ENCODE measurements around the gene CTNNBL1.

Gene CTNNBL1

DNA sequence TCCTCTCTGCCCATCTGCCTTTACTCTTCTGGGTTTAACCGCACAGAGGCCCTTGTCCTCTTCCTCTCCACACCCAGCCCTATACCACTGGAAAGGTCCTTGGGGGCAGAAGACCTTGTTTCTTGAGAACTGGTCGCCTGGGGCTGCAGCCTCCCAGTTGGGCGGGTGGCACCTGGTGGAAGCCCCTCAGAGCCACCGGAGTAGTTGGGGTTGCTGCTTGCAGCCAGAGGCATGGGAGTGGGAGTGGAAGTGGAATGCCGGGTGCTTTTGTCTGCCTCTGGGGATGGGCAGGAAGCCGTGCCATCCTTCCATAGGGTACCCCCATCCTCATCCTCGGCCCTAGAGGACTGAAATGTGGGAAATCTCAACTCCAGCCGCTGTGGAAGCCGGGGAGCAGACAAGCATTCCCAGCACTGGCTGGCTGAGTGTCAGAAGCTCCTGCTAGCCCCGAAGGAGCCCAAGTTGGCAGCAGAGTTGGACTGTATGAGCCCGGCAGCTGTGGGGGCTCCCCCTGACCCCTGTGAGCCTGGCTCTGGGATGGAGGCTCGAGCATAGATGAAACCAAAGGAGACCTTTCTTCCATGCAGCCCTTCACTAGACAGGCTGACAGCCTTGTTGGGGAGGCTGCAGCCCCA lies 210.3 kb downstream of the CTNNBL1 start:
- DNase-seq = no peak

DNA sequence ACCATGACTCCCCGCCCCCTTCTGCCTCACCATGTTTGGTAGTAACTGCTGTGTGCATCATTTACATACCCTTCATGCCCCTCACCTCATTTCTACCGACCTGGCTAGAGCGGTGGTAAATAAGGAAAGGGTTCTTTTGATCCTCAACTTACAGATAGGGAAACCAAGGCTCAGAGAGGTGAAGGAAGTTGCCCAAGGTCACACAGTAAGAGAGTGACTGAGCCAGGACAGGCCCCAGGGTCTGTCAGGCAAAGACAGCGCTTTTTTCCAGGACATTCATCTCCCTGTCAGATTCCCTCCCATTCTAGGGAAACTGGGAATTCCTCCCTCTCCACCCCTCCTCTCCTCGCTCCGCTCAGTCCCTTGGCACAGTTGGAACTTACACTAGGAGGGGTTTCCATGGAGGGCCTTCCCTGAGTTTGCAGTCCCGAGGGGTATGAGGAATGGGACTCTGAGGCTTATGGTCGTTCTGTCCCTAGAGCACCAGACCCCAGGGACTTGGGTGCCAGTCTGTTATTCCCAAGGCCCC lies 211.1 kb downstream of the CTNNBL1 start:
- DNase-seq = no peak

DNA sequence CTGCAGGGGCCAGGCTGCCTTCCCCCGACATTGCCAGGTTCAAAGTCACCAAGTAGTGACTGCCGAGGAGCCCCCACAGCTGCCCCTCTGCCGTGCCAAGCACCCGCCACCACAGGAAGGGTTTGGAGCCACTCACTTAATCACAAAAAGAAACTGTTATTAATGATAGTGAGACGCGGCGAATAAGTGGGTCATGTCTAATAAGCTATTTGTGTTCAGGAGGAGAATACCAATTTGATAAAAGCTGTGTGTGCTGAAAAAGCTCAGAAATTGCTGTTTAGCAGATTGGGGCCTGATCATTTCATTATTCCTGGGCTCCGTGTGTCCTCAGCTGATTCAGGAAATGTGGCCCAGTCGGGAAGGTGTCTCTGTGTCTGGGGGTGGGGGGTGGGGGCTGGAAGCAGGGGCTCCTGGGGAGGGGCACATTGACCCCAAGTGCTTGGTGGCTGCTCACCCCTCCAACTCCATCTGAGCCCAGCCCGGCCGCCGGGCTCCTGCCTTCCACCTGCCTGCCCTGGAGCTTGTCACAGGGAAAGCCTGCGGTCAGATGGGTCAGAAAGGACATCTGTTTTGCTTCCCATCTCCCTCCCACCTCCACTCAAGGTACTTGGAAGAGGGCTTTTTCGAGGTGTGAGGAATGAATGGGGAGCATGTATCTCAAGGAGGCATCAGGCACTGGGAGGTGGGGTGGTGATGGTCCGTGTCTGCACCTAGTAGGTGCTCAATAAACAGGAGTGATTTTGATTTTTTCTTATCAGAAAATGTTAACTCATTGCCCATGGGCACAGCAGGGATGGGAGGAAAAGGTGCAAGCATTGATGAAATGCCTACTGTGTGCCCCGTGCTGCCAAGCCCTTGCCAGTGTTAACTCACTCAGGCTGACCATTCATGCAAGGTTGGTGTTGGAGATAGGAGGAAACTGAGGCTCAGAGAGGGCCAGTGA lies 212.1 kb downstream of the CTNNBL1 start:
- no peak for DNase-seq

DNA sequence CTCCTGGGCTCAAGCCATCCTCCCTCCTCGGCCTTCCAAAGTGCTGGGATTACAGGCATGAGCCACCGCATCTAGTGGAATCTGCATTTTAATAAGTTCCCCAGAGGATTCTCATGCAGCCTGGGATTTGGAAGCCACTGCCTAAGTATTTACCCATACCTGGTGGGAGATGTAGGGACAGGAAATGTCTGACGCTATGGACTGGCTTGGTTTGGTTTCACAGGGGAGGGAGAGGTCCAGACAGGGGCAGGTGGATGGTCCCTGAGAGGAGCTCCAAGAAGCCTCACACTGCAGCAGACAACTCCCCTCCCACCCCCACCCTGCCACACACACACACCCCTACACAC lies 213.5 kb downstream of the CTNNBL1 start:
- no peak for DNase-seq

DNA sequence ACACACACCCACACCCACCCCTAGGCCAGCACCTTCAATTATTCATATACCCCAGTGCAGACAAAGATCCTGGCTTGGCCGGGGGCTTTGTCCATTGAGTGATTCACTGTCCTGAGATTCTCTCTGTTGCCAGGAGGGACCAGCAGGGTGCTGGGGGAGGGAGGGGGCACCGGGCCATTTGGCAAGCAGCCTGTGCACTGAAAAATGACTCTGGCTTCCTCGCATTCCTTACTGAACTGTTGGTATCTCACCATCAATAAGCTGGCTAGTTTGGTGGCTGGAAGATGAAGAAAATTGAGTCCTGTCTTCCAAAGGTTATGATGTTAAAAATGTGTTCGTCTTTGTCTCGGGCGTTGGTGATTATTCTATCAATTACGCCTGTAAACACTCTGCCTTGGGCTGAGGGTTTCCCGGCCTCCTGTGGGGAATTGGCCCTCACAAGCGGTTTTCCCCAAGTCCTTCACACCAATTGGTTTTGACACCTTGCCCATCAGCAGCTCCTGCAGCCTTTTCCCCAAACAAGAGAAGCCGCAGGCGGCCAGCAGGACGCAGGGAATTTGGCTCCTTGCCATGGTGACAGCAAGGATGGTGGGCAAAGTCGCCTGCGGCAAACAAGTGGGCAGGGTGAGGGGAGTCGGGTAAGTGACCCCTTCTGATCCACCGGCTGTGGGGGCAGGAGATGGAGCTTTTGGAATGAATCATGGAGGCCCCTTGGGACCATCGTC lies 214.0 kb downstream of the CTNNBL1 start:
- peak; percentile 43 to 46 for DNase-seq

DNA sequence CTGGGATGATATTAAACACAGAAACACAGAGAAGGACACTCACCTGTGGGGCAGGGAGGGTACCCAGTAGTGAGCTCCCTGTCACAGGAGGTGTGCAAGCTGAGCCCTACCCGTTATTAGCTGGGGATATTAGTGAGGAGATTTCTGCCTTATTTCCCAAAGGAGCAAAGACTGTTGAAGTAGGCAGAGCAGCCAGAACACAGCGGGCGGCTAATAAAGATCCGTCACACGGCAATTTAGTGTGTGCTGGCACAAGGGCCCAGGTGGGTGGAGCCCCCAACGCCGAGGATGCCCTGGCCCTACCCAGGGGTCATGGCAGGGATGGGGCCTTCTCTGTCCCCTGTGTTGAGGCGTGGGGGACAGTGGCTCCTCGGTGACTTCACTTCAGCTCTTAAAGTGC lies 217.4 kb downstream of the CTNNBL1 start:
- no peak for DNase-seq

DNA sequence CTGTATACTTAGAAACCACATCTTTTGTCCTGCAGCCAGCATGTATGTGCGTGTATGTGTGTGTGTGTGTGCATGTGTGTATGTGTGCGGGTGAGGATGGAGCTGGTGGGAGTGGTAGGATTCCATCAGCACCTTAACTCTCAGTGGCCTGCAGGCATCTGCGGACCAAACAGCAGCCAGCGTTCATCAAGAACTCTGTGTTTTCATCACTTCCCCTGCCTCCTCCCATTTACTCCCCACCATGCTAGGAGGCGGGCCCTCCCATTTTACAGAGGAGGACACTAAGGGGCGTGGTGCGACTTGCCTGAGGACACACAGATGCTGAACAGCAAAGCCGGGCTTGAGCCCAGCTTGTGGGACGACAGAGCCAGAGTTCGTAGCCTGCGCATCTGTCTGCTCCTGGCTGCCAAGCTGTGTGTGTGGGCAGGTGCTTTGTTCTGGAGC lies 218.0 kb downstream of the CTNNBL1 start:
- no peak for DNase-seq

DNA sequence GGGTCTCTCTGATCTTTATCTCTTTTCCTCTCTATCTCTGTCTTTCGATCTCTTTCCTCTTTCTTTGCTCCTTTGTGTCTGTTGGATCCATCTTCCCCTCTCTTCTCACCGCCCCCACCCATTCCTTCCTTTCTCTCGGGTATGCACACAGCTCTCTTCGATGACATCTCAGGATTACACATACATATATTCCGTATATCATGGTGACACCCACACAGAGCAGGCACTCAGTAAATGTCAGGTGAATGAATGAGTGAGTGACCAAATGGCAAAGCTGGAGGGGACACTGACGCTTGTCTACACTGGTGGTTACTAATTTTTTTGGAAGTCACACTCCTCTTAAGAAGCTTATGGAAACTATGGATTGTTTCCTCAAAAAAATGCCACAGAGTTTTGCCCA lies 219.0 kb downstream of the CTNNBL1 start:
- DNase-seq = no peak

DNA sequence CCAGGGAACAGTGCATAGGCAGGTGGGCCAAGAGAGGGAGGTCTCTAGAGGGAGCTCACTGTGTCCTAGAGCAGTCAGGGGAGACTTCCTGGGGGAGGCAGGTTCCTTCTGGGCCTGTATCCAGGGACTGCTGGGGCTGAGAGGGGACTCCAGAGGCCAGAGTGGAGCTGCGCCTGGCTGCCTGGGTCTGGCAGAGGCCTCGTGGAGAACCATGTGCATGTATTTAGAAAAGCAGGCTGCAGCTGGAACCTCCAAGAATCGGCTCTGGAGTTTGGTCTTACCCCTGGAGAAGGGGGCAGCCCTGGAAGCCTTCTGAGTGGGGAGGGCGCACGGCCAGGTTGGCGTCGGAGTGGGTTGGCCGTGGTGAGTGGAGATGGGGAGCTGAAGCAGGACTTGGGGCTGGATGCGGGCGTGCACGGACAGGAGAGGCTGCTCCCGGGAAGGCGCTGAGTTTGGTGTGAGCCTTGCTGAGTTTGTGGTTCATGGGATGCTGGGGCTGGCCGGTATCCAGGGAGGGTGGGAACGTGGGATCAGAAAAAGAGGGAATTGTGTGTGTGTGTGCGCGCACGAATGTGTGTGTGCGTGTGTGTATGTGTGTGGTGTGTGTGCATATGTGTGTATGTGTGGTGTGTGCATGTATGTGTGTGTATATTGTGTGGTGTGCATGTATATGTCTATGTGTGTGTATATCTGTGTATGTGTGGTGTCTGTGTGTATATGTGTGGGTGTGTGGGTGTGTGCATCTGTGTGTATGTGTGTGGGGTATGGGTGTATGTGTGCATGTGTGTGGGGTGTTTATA lies 219.9 kb downstream of the CTNNBL1 start:
- no peak for DNase-seq

DNA sequence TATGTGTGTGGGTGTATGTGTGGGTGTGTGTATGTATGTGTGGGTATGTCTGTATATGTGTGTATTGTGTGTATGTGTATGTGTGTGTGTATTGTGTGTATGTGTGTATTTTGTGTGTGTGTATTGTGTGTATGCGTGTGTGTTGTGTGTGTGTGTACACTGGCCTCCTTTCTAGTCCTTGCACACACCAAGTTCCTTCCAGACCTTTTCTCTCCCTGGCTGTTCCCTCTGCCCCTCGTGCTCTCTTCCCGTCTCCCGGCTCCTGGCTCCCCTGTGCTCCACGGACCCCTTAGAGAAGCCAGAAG lies 220.5 kb downstream of the CTNNBL1 start:
- DNase-seq = no peak

DNA sequence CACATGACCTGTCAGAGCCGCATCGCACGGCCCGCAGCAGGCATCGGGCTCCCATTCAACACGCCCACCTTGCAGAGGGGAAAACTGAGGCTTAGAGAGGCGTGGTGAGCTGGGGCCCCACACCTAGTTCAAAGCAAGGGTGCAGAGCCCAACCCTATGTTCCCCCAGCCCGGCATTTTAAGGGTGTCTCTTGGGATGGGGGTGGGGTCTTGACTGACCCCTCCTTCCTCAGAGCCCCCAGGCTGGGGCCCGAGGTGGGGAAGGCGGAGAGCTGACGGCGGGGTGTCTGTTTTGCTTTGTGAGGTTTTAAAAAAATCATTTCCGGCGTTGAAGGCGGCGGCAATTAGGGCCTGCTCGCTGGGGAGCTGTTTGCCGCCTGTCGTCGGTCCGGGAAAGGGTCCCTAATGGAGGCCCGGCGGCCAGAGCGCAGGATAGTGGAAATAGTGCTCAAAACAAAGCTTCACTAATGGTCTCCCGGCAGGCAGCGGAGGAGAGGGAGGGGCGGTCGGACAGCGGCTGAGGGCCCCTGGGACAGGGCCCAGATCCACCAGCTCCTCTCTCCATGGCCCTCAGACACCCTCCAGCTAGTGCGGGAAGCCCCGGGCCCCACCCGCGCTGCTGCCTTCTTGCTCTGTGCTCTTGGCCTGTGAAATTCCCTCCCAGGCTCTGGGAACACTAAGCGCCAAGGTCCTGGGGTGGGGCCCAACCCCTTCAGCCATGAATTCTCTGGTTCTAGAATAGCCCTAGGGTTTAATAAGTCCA lies 221.0 kb downstream of the CTNNBL1 start:
- no peak for DNase-seq

DNA sequence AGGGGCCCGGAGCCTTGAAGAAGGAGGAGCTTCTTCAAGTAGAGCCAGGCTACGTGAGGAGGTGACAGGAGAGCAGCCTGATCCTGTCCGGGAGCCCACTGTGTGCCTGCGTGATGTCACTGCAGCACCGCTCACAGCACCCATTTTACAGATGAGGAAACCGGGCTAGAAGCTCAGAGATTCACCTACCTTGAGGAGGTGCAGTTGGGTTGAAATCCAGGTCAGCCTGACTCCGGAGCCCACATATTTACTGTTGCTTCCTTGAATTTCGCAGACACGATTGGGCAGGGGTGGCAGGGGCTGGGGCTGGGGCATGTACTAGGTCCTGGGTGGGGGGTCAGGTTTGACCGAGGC lies 221.6 kb downstream of the CTNNBL1 start:
- DNase-seq = no peak

DNA sequence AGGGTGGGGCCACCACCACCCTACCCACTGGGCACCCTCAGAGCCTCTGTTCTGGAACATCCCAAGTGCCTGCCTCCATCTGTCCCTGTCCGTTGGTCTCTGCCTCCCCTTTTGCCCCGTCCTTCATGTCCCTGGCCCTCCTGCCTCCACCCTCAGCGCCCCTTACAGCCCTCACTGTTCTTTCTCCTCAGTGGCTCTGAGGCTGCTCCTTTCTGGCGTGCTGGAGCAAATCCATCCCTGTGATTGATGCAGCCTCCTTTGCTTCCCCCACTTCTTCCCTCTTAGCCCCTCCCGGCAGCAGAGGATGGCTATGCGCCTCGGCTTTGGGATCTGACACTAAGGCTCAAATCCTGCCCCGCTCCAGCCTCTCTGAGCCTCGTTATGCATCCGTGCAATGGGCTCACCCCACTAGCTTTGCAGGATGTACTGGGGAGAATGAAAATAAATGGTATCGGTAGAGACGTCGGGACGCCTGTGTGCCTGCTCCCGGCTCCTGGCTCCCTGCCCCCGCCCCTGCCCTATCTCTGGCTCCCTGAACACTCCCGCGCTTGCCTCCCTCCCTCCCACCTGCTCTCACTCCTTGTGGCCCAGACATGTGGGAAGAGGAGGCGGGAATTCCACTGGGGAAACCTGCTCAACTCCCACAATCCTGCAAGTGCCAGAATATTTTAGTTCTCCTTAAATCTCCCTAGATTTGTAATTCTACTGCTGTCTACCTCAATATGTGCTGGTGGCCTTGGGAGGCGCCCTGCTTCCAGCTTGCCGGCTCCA lies 222.2 kb downstream of the CTNNBL1 start:
- no peak for DNase-seq

DNA sequence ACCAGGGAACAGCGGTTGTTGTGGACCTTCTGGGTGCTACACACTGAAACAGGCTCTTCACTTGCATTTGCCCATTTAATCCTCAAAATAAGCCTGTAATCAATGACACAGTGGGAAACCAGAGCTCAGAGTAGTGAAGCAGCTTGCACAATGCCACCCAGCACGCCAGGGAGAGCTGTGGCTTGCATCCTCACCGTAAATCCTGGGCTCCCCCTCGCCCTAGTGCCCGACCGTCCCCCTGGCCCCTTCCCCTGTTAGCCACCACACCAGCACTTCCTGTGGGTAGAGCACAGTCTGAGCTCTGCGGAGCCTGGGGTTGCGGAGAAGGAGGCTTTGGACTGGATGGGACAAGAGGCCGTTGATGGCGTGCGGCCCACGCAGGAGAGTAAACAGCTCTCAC lies 223.6 kb downstream of the CTNNBL1 start:
- DNase-seq = no peak

DNA sequence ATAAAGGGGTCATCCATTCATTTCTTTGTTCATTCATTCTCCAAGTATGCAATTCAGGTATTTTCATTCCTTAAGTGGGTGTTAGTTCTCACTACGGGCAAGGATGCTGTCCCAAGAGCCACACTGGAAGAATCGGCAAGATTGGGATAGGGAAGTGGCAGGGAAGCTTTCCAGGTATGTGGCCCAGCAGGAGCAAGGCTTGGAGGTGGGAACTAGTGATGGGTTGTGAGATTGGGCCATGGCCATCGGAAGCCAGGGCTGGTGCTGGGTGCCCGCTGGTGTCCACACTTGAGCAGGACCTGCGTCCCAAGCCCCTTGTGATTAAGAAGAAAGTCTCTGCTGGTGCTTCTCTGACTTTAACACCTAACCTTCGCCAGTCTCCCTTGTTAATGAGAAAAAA lies 224.2 kb downstream of the CTNNBL1 start:
- DNase-seq = no peak

DNA sequence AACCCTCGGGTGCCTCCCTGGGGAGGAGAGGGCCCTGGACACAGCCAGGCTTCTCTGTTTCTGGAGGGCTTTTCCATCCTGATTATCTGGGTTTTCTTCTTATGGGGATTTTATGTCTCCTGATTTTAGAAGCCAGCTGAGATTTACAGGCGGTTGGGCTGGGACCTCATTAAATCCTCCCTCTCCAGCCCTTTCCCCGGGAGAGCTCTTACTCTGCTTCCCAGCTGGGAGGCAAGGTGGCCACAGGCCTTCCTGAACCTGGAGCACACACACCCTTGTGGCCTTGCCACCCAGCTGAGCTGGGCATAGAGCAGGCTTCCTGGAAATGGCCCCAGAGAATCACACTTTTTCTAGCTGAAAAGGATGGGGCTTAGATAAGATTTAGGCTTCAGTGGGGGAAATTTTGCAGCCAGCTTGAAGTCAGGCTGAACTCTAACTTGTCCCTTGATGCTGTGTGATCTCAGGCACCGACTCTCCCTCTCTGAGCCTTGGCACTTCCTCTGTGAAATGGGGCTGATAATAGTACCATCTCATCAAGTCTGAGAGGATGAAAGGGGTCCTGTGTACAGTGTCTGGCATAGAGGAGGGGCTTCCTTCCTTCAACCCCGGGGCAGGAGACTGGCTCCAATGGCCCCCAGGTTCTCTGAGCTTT lies 225.7 kb downstream of the CTNNBL1 start:
- DNase-seq = no peak

DNA sequence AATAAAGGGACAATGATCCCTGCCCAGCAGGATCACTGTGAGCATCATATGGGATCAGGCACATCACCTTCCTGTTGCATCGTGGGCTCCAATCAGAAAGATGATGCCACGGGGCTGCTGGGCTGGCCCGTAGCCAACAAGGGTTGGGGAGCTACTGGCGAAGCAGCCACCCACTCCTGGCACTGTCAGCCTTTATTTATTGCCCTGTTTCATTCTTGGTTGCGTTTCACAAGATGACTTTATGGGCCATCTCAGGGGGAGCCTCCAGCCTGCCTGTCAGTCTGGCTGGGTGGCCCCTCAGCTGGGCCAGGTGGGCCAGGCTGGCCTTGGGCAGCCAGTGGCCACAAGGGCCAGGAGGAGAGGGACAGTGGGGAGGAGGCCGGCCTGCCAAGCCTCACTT lies 226.4 kb downstream of the CTNNBL1 start:
- no peak for DNase-seq

DNA sequence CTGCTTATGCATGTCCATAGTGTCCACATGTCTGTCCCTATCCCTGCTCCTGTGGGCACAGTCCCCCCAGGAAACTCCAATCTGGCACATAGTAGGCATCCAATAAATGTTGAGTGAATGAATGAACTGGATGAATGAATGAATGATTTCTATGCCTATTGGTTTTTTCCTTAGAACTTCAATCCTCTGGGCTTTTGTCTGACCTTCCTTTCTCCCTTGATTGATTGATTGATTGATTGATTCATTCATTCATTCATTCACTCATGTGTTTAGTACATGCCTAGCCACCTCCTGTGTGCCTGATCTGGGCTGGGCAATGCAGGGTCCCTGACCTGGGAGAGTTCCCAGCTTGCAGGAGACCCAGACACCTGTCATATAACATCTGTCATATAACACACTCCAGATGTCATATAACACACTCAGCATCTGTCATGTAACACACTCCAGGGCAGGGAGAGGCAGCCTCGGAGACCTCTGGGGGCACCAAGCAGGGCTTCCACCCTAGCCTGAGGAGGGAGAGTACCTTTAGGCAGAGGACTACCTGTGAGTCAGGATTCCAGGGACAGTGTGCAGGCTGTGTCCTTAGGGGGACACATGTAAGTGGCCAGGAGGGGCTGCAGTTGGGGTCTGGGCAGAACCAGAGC lies 227.0 kb downstream of the CTNNBL1 start:
- no peak for DNase-seq

DNA sequence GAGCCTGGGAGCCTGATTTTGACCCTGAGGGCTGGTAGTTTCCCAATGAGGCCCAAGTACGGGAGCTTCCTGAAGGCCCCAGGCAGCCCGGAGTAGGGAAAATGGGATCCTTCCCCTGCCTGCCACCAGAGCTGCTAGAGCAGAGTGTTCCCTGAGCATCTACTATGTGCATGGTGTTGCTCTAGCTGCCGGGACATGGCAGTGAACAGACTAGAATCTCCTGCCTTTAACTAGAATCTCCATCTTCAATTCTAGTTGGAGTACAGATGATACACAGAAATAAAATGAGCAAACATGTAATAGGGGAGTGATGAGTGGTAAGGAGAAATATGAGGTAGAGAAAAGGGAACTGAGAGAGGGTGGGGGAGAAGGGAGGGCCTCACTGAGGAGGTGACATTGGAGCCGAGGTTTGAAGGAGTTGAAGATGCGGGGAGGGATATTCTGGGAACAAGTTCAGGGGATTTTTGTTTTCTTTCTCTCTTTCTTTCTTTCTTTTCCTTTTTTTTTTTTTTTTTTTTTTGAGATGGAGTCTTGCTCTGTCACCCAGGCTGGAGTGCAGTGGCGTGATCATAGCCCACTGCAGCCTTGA lies 227.6 kb downstream of the CTNNBL1 start:
- DNase-seq = no peak
